HEK293 (cell line): ENCODE results near the gene CRTC2.

Experiments used
- CTCF ChIA-PET: fragments of 350-600 bp; formaldehyde crosslinking; extraction: SDS; loops from one replicate; lab custom pipeline; 2021; ENCODE audit warnings: antibody characterized with exemption; lab: Yijun Ruan, JAX
- POLR2A ChIA-PET: fragments of 300-600 bp; formaldehyde crosslinking; extraction: SDS; loops from one replicate; lab custom pipeline; 2020; ENCODE audit warnings: antibody characterized with exemption, inconsistent platforms; lab: Yijun Ruan, JAX
- H3K27ac ChIP-seq: fragments of 200-500 bp; sonication (Bioruptor generic); 2 replicates; pipeline ENCODE4 v1.5.1; 2014; ENCODE audit warnings: low read depth, low read length, control low read depth, inconsistent platforms; ENCODE audit errors: extremely low read depth
- H3K36me3 ChIP-seq, 2 experiments: fragments of 200-500 bp in 1 of 2; sonication (Bioruptor generic) in 1 of 2; 1 replicate in 1 of 2; 2 replicates in 1 of 2; pipeline ENCODE4 v1.5.1; 2014 to 2017; ENCODE audit warnings: inconsistent platforms in 2 of 2, low read length in 2 of 2; ENCODE audit not compliant: control insufficient read depth in 2 of 2, insufficient read depth in 1 of 2
- H3K4me1 ChIP-seq: fragments of 200-500 bp; sonication (Bioruptor generic); 2 replicates; pipeline ENCODE4 v1.5.1; 2014; ENCODE audit warnings: mild to moderate bottlenecking, low read length, inconsistent platforms; ENCODE audit not compliant: control insufficient read depth, insufficient read depth
- H3K4me3 ChIP-seq: 2 replicates; pipeline ENCODE4 v1.5.1; 2011; ENCODE audit warnings: low read depth, mild to moderate bottlenecking, control low read depth, low read length, moderate library complexity
- H3K9me3 ChIP-seq: fragments of 200-500 bp; sonication (Bioruptor generic); 2 replicates; pipeline ENCODE4 v1.5.1; 2014; ENCODE audit warnings: low read depth, low read length, inconsistent platforms; ENCODE audit not compliant: control insufficient read depth, insufficient read depth
- ATF2 ChIP-seq: fragments of 450-650 bp; formaldehyde crosslinking; IDR thresholded peaks from 2 replicates; pipeline ENCODE4 v1.5.1; 2016; ENCODE audit warnings: missing biosample characterization, missing genetic modification characterization, low read depth
- BCL11A ChIP-seq: fragments of 450-650 bp; formaldehyde crosslinking; IDR thresholded peaks from 2 replicates; pipeline ENCODE4 v1.5.1; 2016; ENCODE audit warnings: low read depth, missing biosample characterization, missing genetic modification characterization
- KLF1 ChIP-seq: fragments of 450-650 bp; formaldehyde crosslinking; IDR thresholded peaks from 2 replicates; pipeline ENCODE4 v1.5.1; 2016; ENCODE audit warnings: missing biosample characterization, missing genetic modification characterization
- KLF16 ChIP-seq: fragments of 450-650 bp; formaldehyde crosslinking; IDR thresholded peaks from 2 replicates; pipeline ENCODE4 v1.5.1; 2017; ENCODE audit warnings: missing biosample characterization, missing genetic modification characterization
- MYNN ChIP-seq: fragments of 450-650 bp; formaldehyde crosslinking; IDR thresholded peaks from 2 replicates; pipeline ENCODE4 v1.5.1; 2016; ENCODE audit warnings: missing biosample characterization, missing genetic modification characterization, borderline replicate concordance
- PBX3 ChIP-seq: sonication (generic); formaldehyde crosslinking; IDR thresholded peaks from 2 replicates; pipeline ENCODE4 v1.8.1; 2022; ENCODE audit warnings: mild to moderate bottlenecking, moderate library complexity, missing genetic modification reagents
- RBAK ChIP-seq: fragments of 450-650 bp; formaldehyde crosslinking; IDR thresholded peaks from 2 replicates; pipeline ENCODE4 v1.5.1; 2016; ENCODE audit warnings: missing biosample characterization, missing genetic modification characterization
- TRIM28 ChIP-seq: IDR thresholded peaks from 2 replicates; pipeline ENCODE4 v1.6.1; 2011; ENCODE audit warnings: low read length, control low read depth, borderline replicate concordance
- YY1 ChIP-seq: fragments of 450-650 bp; formaldehyde crosslinking; IDR thresholded peaks from 2 replicates; pipeline ENCODE4 v1.5.1; 2018; ENCODE audit warnings: missing biosample characterization, missing genetic modification characterization
- ZBTB20 ChIP-seq: fragments of 450-650 bp; formaldehyde crosslinking; IDR thresholded peaks from 2 replicates; pipeline ENCODE4 v1.5.1; 2016; ENCODE audit warnings: missing biosample characterization, missing genetic modification characterization
- ZNF112 ChIP-seq: fragments of 450-650 bp; formaldehyde crosslinking; IDR thresholded peaks from 2 replicates; pipeline ENCODE4 v1.5.0; 2017; ENCODE audit warnings: missing biosample characterization, missing genetic modification characterization
- ZNF148 ChIP-seq: fragments of 450-650 bp; formaldehyde crosslinking; IDR thresholded peaks from 2 replicates; pipeline ENCODE4 v1.5.0; 2017; ENCODE audit warnings: missing biosample characterization, missing genetic modification characterization, borderline replicate concordance
- ZNF157 ChIP-seq: fragments of 450-650 bp; formaldehyde crosslinking; IDR thresholded peaks from 2 replicates; pipeline ENCODE4 v1.5.1; 2016; ENCODE audit warnings: missing biosample characterization, missing genetic modification characterization
- ZNF24 ChIP-seq: fragments of 450-650 bp; formaldehyde crosslinking; IDR thresholded peaks from 2 replicates; pipeline ENCODE4 v1.5.1; 2016; ENCODE audit warnings: missing biosample characterization, missing genetic modification characterization
- ZNF266 ChIP-seq: fragments of 450-650 bp; formaldehyde crosslinking; IDR thresholded peaks from 2 replicates; pipeline ENCODE4 v1.5.1; 2016; ENCODE audit warnings: missing biosample characterization, missing genetic modification characterization, low read depth
- ZNF324 ChIP-seq: fragments of 450-650 bp; formaldehyde crosslinking; IDR thresholded peaks from 2 replicates; pipeline ENCODE4 v1.5.1; 2016; ENCODE audit warnings: missing biosample characterization, missing genetic modification characterization
- ZNF391 ChIP-seq: fragments of 450-650 bp; formaldehyde crosslinking; IDR thresholded peaks from 2 replicates; pipeline ENCODE4 v1.5.1; 2016; ENCODE audit warnings: low read depth, missing biosample characterization, missing genetic modification characterization, borderline replicate concordance
- ZNF416 ChIP-seq: fragments of 450-650 bp; formaldehyde crosslinking; IDR thresholded peaks from 2 replicates; pipeline ENCODE4 v1.5.1; 2016; ENCODE audit warnings: missing biosample characterization, missing genetic modification characterization
- ZNF449 ChIP-seq: fragments of 450-650 bp; formaldehyde crosslinking; IDR thresholded peaks from 2 replicates; pipeline ENCODE4 v1.5.1; 2017; ENCODE audit warnings: missing biosample characterization, mild to moderate bottlenecking, missing genetic modification characterization, moderate library complexity
- ZNF514 ChIP-seq: fragments of 450-650 bp; formaldehyde crosslinking; IDR thresholded peaks from 2 replicates; pipeline ENCODE4 v1.5.1; 2016; ENCODE audit warnings: missing biosample characterization, missing genetic modification characterization
- ZNF600 ChIP-seq: fragments of 450-650 bp; formaldehyde crosslinking; IDR thresholded peaks from 2 replicates; pipeline ENCODE4 v1.5.1; 2016; ENCODE audit warnings: missing biosample characterization, missing genetic modification characterization
- ZNF621 ChIP-seq: fragments of 450-650 bp; formaldehyde crosslinking; IDR thresholded peaks from 2 replicates; pipeline ENCODE4 v1.5.1; 2017; ENCODE audit warnings: missing biosample characterization, missing genetic modification characterization
- ZNF701 ChIP-seq: fragments of 450-650 bp; formaldehyde crosslinking; IDR thresholded peaks from 2 replicates; pipeline ENCODE4 v1.5.1; 2016; ENCODE audit warnings: missing biosample characterization, missing genetic modification characterization
- ZNF707 ChIP-seq: fragments of 450-650 bp; formaldehyde crosslinking; IDR thresholded peaks from 2 replicates; pipeline ENCODE4 v1.5.1; 2016; ENCODE audit warnings: missing biosample characterization, missing genetic modification characterization
- ZSCAN30 ChIP-seq: fragments of 450-650 bp; IDR thresholded peaks from 2 replicates; pipeline ENCODE4 v1.5.1; 2018; ENCODE audit warnings: missing biosample characterization, mild to moderate bottlenecking, missing genetic modification characterization, moderate library complexity

The CRTC2 gene

GRCh38 chr1:153928245-153928644 is 30.2 kb downstream of the CRTC2 start (continued):
- TF ChIP-seq PBX3 (CRISPR knock-in tag) (no peak), TRIM28 (no peak), ZNF324 (tag by site-specific recombination) (no peak)

- ChIA-PET CTCF (interaction anchor here (1.0 to 1.1 kb wide), 2 partner anchors 20 to 130 kb away, joined by 4 to 6 read pairs; partner anchors contain the start of gene DENND4B), POLR2A (interaction anchor here (1.8 kb wide), 1 partner anchor 51 kb away, joined by 3 read pairs; the partner anchor contains the start of gene JTB)
- Histone ChIP-seq H3K4me3 (no peak overlapping the region), H3K27ac (no peak overlapping the region), H3K9me3 (no peaks in the 10 kb centered on the region), H3K36me3 (peaks cover 0 to 16% of the 10 kb centered on the region in 2 experiments; a peak in 2 of 3 replicates), H3K4me1 (no peaks in the 10 kb centered on the region)
- TF ChIP-seq ATF2 (tag by site-specific recombination) (peak; percentile 70), YY1 (tag by site-specific recombination) (no peak)
Observed at GRCh38 chr1:153926405-153926804, 32.0 kb downstream of the CRTC2 start.

- Histone ChIP-seq H3K27ac (peak within 1 kb of the TSS; percentile 78), H3K4me1 (peaks cover 4% of the 10 kb centered on the region), H3K4me3 (peak within 1 kb of the TSS; percentile 95), H3K9me3 (no peaks in the 10 kb centered on the region), H3K36me3 (peaks cover 0 to 12% of the 10 kb centered on the region in 2 experiments; a peak in 2 of 3 replicates)
- CTCF ChIA-PET: interaction anchor here (0.6 to 1.9 kb wide), 7 partner anchors 9 to 133 kb away, joined by 3 to 8 read pairs (median 4); partner anchors contain the start of gene RAB13
- POLR2A ChIA-PET: interaction anchor here (0.8 to 3.9 kb wide), 13 partner anchors 10 to 349 kb away, joined by 3 to 31 read pairs (median 5); partner anchors contain the start of genes CREB3L4, DENND4B, JTB and RPS27
- TF ChIP-seq KLF16 (tag by site-specific recombination) (peak; percentile 76), ZSCAN30 (tag by site-specific recombination) (0 out of 2 replicates have a peak, but pooled peaks have one; percentile 30), ZNF391 (peak; percentile 84; the same call in 1 of the 2 replicates), ZNF621 (no peak), ZNF416 (tag by site-specific recombination) (no peak), BCL11A (tag by site-specific recombination) (no peak), KLF1 (tag by site-specific recombination) (0 out of 2 replicates have a peak, but pooled peaks have one; percentile 22), ZNF157 (tag by site-specific recombination) (no peak), ZNF148 (tag by site-specific recombination) (no peak), ZNF600 (tag by site-specific recombination) (peak; percentile 33; the same call in 1 of the 2 replicates), ZNF701 (tag by site-specific recombination) (no peak), RBAK (tag by site-specific recombination) (no peak), ZNF24 (tag by site-specific recombination) (0 out of 2 replicates have a peak, but pooled peaks have one; percentile 79), ZNF112 (tag by site-specific recombination) (no peak), ZNF514 (no peak), ZNF449 (tag by site-specific recombination) (0 out of 2 replicates have a peak, but pooled peaks have one; percentile 33), ZNF266 (tag by site-specific recombination) (no peak), ZNF707 (tag by site-specific recombination) (no peak), MYNN (tag by site-specific recombination) (no peak), ZBTB20 (no peak)
Observed at GRCh38 chr1:153922972-153923925, 35.2 kb downstream of the CRTC2 start, which contains the start of gene GATAD2B. GATAD2B (minus strand) TSS chr1:153922972; CDS start chr1:153828347, 94,625 bp downstream.
